ENCODE measurements around the gene ADORA3. TPM values are rescaled to one million over a fixed set of nuclear protein-coding genes. Genes with fewer than 3 reads are reported as not detected.

ADORA3 gene
- total and polyA plus RNA-seq, 8 donors: 0.32 to 7.3 (median 1.2) TPM

DNA sequence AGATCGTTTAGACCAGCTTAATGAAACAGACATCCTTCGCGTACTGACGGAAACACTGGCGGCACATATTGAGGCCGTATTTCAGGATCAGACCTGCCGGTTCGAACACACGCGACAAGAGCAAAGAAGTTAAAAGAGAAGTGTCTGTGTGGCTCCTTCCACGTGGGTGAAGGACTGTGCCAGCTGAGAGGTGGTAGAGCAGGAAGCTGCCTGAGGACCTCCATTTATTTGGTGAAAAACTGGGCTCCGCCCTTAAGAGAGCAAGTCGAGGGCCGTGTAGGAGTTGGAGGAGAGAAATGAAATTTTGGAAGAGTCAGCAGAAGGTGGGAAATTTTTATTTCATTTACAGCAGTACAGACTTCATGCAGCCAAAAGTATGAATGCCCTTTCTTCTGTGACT, 38.8 kb upstream of the ADORA3 start:
- TF ChIP-seq, protein P1, sequence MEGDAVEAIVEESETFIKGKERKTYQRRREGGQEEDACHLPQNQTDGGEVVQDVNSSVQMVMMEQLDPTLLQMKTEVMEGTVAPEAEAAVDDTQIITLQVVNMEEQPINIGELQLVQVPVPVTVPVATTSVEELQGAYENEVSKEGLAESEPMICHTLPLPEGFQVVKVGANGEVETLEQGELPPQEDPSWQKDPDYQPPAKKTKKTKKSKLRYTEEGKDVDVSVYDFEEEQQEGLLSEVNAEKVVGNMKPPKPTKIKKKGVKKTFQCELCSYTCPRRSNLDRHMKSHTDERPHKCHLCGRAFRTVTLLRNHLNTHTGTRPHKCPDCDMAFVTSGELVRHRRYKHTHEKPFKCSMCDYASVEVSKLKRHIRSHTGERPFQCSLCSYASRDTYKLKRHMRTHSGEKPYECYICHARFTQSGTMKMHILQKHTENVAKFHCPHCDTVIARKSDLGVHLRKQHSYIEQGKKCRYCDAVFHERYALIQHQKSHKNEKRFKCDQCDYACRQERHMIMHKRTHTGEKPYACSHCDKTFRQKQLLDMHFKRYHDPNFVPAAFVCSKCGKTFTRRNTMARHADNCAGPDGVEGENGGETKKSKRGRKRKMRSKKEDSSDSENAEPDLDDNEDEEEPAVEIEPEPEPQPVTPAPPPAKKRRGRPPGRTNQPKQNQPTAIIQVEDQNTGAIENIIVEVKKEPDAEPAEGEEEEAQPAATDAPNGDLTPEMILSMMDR (IDR thresholded peaks at IDR 0.05): no peak
- DNase-seq: no peak
- Histone ChIP-seq H3K27me3 (no peaks in the 10 kb centered on the region), H3K27ac (no peak overlapping the region), H3K4me1 (no peaks in the 10 kb centered on the region), H3K36me3 (no peaks in the 10 kb centered on the region), H3K9me3 (no peaks in the 10 kb centered on the region), H3K4me3 (no peak overlapping the region)
- no peak for ATAC-seq
- 70 to 73% methylated on average over 14 of the region's 14 CpGs for WGBS, 2 donors
- intact Hi-C loops (cut with DNase I): no loop called here
- FAIRE-seq: no peak

DNA sequence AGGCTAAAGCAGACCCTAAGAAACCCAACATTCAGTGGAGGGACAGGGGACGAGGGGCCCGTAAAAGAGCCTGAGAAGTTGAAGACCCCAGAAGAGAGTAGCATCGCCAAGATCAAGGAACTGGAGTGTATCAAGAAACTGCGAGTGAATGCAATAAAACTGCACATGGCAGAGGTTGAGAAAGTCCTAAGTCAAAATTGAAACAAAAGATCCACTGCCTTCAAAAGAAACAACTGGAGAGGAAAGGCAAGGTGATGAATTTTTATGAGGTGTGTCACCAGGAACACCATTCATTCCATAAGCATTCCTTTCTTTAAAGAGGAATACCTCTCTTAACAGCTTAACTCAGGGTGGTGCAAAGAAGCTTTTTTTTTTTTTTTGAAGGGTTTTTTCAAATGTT, 38.3 kb upstream of the ADORA3 start:
- Histone ChIP-seq H3K9me3 (no peaks in the 10 kb centered on the region), H3K4me1 (no peaks in the 10 kb centered on the region), H3K27ac (no peak overlapping the region), H3K4me3 (no peak overlapping the region), H3K36me3 (no peaks in the 10 kb centered on the region), H3K27me3 (no peaks in the 10 kb centered on the region)
- ATAC-seq (no peak), DNase-seq (no peak), FAIRE-seq (no peak)
- TF ChIP-seq, protein P1 (IDR thresholded peaks at IDR 0.05): no peak
- 66 to 73% methylated on average over 4 of the region's 4 CpGs for WGBS, 2 donors
- intact Hi-C loops (cut with DNase I): no loop called here

DNA sequence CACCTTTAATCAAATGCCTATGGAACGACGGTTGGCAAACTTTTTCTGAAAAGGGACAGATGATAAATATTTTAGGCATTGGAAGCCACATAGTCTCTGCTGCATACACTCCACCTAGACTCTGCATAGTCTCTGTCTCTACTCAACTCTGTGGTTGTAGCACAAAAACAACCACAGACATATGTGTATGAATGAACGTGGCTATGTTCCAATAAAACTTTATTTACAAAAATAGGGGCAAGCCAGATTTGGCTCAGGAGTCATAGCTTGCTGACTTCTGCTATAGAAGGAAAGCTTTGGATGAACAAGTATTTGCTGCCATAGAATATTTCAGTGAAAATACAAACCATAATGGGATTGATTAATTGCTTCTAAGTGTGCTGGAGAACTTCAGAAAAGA, 37.5 kb upstream of the ADORA3 start:
- H3K4me3 ChIP-seq: no peak overlapping the region
- 45 to 55% methylated on average over 3 of the region's 3 CpGs for WGBS, 2 donors
- H3K27me3 ChIP-seq: no peaks in the 10 kb centered on the region
- H3K36me3 ChIP-seq: no peaks in the 10 kb centered on the region
- ATAC-seq (no peak), DNase-seq (no peak), FAIRE-seq (no peak)
- TF ChIP-seq, protein P1 (IDR thresholded peaks at IDR 0.05): no peak
- no peaks in the 10 kb centered on the region for H3K9me3 ChIP-seq
- no peak overlapping the region for H3K27ac ChIP-seq
- intact Hi-C loops (cut with DNase I): no loop called here
- no peaks in the 10 kb centered on the region for H3K4me1 ChIP-seq

DNA sequence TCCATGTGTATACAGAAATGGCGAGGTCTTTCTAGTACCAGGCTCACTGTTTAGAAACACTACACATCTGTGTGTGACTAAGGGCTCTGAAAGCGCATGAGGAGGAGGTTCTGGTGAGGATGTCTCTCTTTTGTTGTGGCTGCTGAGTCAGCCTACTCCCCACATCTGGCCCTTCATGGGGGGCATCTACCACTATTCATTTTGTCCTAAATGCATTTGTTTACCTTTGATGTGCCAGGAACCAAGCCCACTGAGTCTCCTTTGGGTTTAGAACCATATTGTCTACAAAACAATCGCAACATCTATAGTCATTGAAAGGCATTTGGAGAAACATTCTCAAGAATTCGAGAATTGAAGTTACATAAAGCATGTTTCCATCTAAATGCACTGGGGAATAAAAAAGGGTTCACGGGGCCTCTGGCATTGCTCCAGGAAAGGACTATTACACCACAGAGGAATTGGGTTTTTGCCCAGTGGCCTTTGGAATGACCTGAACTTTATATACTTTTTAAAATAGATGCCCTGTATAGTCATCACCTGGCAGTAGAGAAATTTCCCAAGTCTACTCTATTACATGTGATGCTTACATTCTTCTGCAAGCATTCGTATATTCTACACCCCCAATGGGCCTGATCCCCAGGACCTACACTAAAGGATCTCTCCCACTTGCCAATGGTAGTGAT, 35.1 kb upstream of the ADORA3 start:
- Histone ChIP-seq H3K27ac (no peak overlapping the region), H3K4me3 (no peak overlapping the region), H3K4me1 (no peaks in the 10 kb centered on the region), H3K27me3 (no peaks in the 10 kb centered on the region), H3K9me3 (no peaks in the 10 kb centered on the region), H3K36me3 (no peaks in the 10 kb centered on the region)
- ATAC-seq (no peak), DNase-seq (no peak), FAIRE-seq (no peak)
- intact Hi-C loops (cut with DNase I): no loop called here
- 76 to 80% methylated on average over 6 of the region's 6 CpGs for WGBS, 2 donors
- TF ChIP-seq, protein P1 (IDR thresholded peaks at IDR 0.05): no peak
